NB4 (cell line): ENCODE results near the gene CBR4.

Experiments used
- POLR2A ChIP-seq: IDR thresholded peaks from 2 replicates; pipeline ENCODE4 v1.6.1; 2011; ENCODE audit warnings: mild to moderate bottlenecking; ENCODE audit not compliant: insufficient read length; ENCODE audit errors: extremely low read depth
- TF ChIP-seq, protein P1 (sequence below): IDR thresholded peaks from one replicate; pipeline ENCODE4 v1.5.1; 2012; ENCODE audit warnings: low read depth, low read length
- TF ChIP-seq, protein P2 (sequence below): IDR thresholded peaks from 2 replicates; pipeline ENCODE4 v1.6.1; 2011; ENCODE audit warnings: low read depth, low read length

DNA sequence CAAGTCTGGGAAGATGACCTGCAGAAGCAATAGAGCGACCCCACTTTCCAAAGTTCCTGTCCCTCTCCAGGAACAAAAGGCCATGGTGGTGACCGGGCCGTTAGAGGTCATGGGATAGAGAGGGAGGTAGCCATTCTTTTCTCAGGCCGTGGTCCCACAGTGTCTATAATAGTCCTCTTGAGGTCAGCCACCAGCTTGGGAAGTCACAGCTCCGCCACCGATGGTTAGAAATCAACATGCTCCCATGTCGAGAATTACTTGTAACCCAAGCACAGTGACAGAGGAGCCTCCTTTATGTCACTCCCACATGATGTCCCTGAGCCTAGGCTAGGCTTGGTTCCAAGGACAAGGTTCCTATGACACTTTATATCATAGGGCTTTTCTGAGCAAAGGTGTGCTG is 48.3 kb upstream of the CBR4 start:
- TF ChIP-seq, protein P1, sequence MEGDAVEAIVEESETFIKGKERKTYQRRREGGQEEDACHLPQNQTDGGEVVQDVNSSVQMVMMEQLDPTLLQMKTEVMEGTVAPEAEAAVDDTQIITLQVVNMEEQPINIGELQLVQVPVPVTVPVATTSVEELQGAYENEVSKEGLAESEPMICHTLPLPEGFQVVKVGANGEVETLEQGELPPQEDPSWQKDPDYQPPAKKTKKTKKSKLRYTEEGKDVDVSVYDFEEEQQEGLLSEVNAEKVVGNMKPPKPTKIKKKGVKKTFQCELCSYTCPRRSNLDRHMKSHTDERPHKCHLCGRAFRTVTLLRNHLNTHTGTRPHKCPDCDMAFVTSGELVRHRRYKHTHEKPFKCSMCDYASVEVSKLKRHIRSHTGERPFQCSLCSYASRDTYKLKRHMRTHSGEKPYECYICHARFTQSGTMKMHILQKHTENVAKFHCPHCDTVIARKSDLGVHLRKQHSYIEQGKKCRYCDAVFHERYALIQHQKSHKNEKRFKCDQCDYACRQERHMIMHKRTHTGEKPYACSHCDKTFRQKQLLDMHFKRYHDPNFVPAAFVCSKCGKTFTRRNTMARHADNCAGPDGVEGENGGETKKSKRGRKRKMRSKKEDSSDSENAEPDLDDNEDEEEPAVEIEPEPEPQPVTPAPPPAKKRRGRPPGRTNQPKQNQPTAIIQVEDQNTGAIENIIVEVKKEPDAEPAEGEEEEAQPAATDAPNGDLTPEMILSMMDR, result no peak
- TF ChIP-seq POLR2A, result no peak
- TF ChIP-seq, protein P2, sequence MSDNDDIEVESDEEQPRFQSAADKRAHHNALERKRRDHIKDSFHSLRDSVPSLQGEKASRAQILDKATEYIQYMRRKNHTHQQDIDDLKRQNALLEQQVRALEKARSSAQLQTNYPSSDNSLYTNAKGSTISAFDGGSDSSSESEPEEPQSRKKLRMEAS, result no peak
